ENCODE measurements around the gene BDH1. TPM values are rescaled to one million over a fixed set of nuclear protein-coding genes. Genes with fewer than 3 reads are reported as not detected.

Gene BDH1
- total RNA-seq, 1 donor from 2014 or later: 56.3 TPM

Other genes starting within 250 kb of the BDH1 start
- 17.8 TPM for gene RUBCN, start 180.9 kb upstream of the BDH1 start, total RNA-seq
- gene FYTTD1, start 193.9 kb upstream of the BDH1 start, total RNA-seq: 71.8 TPM
- 19.8 TPM for gene LRCH3, start 235.3 kb upstream of the BDH1 start, total RNA-seq